Activated naive CD8-positive, alpha-beta T cell (primary cell): ENCODE data around the gene ITIH5.

Experiments
- H3K27ac Mint-ChIP-seq: one replicate; pipeline ENCODE4 v1.8.0; 2021; ENCODE audit warnings: mixed read lengths
- H3K27me3 Mint-ChIP-seq: one replicate; pipeline ENCODE4 v1.8.0; 2021; ENCODE audit warnings: mixed read lengths
- H3K36me3 Mint-ChIP-seq: one replicate; pipeline ENCODE4 v1.8.0; 2021; ENCODE audit warnings: mixed read lengths
- H3K4me1 Mint-ChIP-seq: one replicate; pipeline ENCODE4 v1.8.0; 2021; ENCODE audit warnings: low read depth, mixed read lengths
- H3K4me3 Mint-ChIP-seq: one replicate; pipeline ENCODE4 v1.8.0; 2021; ENCODE audit warnings: mild to moderate bottlenecking, mixed read lengths
- H3K9me3 Mint-ChIP-seq: one replicate; pipeline ENCODE4 v1.8.0; 2021; ENCODE audit warnings: low read depth, mixed read lengths

The ITIH5 gene

GRCh38 chr10:7545261-7545660 lies 121.5 kb downstream of the ITIH5 start:
- Mint-ChIP-seq H3K27me3 (no peaks in the 10 kb centered on the region), H3K27ac (no peak overlapping the region), H3K4me1 (no peaks in the 10 kb centered on the region), H3K9me3 (no peaks in the 10 kb centered on the region), H3K4me3 (no peak overlapping the region), H3K36me3 (no peaks in the 10 kb centered on the region)

GRCh38 chr10:7544203-7544602 lies 122.6 kb downstream of the ITIH5 start:
- H3K27ac Mint-ChIP-seq, result no peak overlapping the region
- H3K36me3 Mint-ChIP-seq, result no peaks in the 10 kb centered on the region
- no peak overlapping the region for H3K4me3 Mint-ChIP-seq
- H3K9me3 Mint-ChIP-seq, result peaks cover 4% of the 10 kb centered on the region
- H3K4me1 Mint-ChIP-seq, result peaks cover 3% of the 10 kb centered on the region
- H3K27me3 Mint-ChIP-seq, result no peaks in the 10 kb centered on the region

DNA sequence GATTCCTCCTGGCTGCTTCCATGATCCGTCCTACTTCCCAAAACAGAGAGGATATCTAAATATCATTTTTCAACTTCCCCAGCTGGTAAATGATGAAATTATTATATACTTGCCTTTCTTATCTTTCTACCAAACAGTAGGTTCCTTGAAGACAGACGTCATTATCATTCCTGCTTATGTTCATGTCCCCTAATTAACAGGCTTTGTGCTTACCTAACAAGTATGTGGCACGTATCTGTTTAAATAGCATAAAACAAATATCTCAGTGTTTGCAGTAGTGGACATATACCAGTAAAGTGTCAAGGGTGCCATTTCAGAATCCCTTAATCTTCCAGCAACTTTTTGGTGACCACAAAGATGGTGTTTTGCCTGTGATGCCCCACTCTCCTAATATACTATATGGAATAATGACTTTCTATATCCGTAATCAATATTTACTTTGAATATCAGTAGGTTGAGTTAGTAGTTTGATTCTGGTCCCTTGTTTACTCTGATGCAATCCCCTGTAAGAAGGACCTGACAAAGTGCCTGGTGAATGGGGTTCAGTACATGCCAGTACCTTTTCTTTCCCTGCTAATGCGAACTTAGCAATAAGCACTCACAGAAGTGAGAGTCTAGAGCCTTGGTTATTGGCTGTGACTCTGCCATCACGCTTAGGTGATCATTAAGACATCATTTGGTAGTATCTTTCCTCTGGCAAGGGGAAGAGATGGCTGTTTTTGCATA lies 124.4 kb downstream of the ITIH5 start:
- Mint-ChIP-seq H3K36me3 (peaks cover 10% of the 10 kb centered on the region), H3K27me3 (no peaks in the 10 kb centered on the region), H3K4me1 (peaks cover 14% of the 10 kb centered on the region), H3K9me3 (peaks cover 17% of the 10 kb centered on the region), H3K4me3 (no peak overlapping the region), H3K27ac (no peak overlapping the region)

DNA sequence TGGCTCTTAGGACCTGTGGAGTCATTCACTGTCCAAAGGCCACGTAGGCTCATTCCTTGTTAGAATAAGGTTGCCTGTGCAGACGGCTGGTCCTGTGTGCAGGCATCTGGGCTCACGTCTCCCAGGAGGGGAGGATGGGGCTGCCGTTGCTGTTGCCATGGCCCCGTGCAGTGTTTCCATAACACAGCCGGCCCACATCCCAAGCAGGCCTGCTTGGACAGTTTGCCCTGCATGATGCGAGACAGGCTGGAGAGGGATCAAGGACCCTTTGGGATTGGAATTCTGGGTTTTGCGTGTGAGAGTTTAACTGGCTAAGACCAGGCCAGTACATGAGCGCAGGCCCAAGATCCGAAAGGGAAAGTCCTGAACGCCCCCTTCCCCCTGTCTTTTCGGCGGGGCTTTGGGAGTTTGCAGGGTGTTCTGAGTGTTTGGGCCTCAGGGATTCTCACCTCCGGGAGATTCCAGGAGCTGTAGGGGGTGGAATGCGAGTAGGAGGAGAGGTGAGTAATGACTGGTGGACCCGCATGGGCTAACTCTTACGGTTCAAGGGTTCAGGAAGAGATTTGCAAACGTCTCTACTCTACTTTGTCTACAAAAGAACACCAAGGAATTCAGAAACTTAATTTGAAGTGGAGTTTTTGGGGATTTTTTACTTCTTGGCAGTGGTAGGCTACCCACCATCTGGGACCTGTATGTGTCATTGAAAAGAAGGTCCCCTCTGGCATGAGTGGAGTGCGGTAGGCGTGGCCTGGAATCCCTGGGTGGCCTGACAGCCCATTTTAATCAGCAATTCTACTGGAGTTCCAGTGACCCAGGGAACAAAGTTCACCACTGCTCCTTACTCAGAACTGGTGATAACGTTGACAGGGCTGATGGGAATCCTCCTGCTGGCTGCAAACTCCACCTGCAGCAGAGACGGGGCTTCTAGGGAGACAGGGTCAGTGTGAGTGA lies 125.4 kb downstream of the ITIH5 start:
- Mint-ChIP-seq H3K36me3 (peaks cover 10% of the 10 kb centered on the region), H3K9me3 (peaks cover 17% of the 10 kb centered on the region), H3K4me1 (peaks cover 14% of the 10 kb centered on the region), H3K27ac (no peak overlapping the region), H3K4me3 (no peak overlapping the region), H3K27me3 (no peaks in the 10 kb centered on the region)

DNA sequence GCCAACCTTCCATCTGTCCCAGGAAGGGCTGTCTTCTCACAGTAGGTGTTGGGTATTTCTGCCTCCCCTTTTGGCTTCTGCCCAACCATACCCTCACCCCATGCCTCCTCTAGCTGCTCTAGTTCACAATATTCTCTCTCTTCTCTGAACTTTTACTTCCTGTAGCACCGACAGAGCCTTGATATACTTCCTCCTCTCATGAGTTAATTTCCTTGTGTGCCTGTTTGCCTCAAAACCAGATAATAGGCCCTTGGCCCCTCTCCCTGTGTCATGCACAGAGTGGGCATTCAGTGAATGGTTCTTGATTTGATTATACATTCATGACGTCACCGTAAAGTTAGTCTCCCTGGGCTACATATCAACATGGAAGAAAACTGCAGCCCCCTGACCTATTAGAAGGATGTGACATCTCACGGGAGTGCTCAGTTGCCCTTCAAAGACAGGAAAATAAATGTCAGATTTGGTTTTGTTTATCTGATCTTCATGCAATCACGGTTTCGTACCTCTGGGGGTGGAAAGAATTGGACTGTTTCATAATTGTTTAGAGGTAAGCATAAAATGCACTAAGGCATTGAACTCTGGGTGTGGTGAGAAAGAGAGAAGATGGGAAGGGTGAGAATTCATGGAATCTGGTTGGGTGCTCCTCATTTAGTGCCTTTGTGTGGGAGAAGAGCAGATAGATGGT lies 127.7 kb downstream of the ITIH5 start:
- H3K27me3 Mint-ChIP-seq, result no peaks in the 10 kb centered on the region
- H3K4me1 Mint-ChIP-seq, result peaks cover 14% of the 10 kb centered on the region
- peak overlapping the region; percentile 27 for H3K4me3 Mint-ChIP-seq
- H3K9me3 Mint-ChIP-seq, result peaks cover 17% of the 10 kb centered on the region
- H3K27ac Mint-ChIP-seq, result peak overlapping the region; percentile 68
- peaks cover 10% of the 10 kb centered on the region for H3K36me3 Mint-ChIP-seq

- H3K4me3 Mint-ChIP-seq, result no peak overlapping the region
- H3K9me3 Mint-ChIP-seq, result peaks cover 17% of the 10 kb centered on the region
- H3K4me1 Mint-ChIP-seq, result peaks cover 14% of the 10 kb centered on the region
- no peaks in the 10 kb centered on the region for H3K27me3 Mint-ChIP-seq
- H3K27ac Mint-ChIP-seq, result no peak overlapping the region
- peaks cover 10% of the 10 kb centered on the region for H3K36me3 Mint-ChIP-seq
Measured at GRCh38 chr10:7537126-7537525, 129.6 kb downstream of the ITIH5 start.

GRCh38 chr10:7534480-7534852 lies 132.3 kb downstream of the ITIH5 start:
- H3K36me3 Mint-ChIP-seq, result peaks cover 10% of the 10 kb centered on the region
- H3K9me3 Mint-ChIP-seq, result peaks cover 16% of the 10 kb centered on the region
- H3K4me1 Mint-ChIP-seq, result peaks cover 13% of the 10 kb centered on the region
- no peak overlapping the region for H3K27ac Mint-ChIP-seq
- H3K4me3 Mint-ChIP-seq, result no peak overlapping the region
- peaks cover 6% of the 10 kb centered on the region for H3K27me3 Mint-ChIP-seq

GRCh38 chr10:7533657-7534479 lies 132.9 kb downstream of the ITIH5 start:
- Mint-ChIP-seq H3K4me1 (peaks cover 7% of the 10 kb centered on the region), H3K4me3 (no peak overlapping the region), H3K27ac (no peak overlapping the region), H3K27me3 (peaks cover 6% of the 10 kb centered on the region), H3K9me3 (peaks cover 10% of the 10 kb centered on the region), H3K36me3 (peaks cover 7% of the 10 kb centered on the region)

GRCh38 chr10:7532723-7533498 lies 133.9 kb downstream of the ITIH5 start:
- Mint-ChIP-seq H3K4me3 (no peak overlapping the region), H3K9me3 (peaks cover 5% of the 10 kb centered on the region), H3K27ac (no peak overlapping the region), H3K4me1 (peaks cover under 1% of the 10 kb centered on the region), H3K27me3 (peaks cover 6% of the 10 kb centered on the region), H3K36me3 (peaks cover 2% of the 10 kb centered on the region)

DNA sequence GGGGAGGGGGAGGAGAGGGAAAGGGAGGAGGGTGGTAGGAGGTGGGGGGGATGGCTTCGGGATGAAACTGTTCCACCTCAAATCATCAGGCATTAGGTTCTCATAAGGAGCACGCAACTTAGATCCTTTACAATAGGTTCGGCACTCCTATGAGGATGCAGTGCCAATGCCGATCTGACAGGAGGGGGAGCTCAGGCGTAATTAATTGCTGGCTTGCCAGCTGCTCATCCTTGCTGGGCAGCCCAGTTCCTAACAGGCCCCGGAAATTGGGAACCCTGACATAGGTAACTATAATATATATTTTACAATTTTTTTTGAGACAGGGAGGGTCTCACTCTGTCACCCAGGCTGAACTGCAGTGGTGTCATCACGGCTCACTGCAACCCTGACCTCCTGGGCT lies 137.1 kb downstream of the ITIH5 start:
- Mint-ChIP-seq H3K4me1 (peaks cover 7% of the 10 kb centered on the region), H3K9me3 (no peaks in the 10 kb centered on the region), H3K27ac (no peak overlapping the region), H3K36me3 (no peaks in the 10 kb centered on the region), H3K27me3 (peaks cover 6% of the 10 kb centered on the region), H3K4me3 (no peak overlapping the region)

GRCh38 chr10:7527468-7527867 lies 139.3 kb downstream of the ITIH5 start:
- no peaks in the 10 kb centered on the region for H3K36me3 Mint-ChIP-seq
- H3K4me3 Mint-ChIP-seq, result no peak overlapping the region
- no peaks in the 10 kb centered on the region for H3K9me3 Mint-ChIP-seq
- H3K27me3 Mint-ChIP-seq, result peaks cover 6% of the 10 kb centered on the region
- no peak overlapping the region for H3K27ac Mint-ChIP-seq
- H3K4me1 Mint-ChIP-seq, result peaks cover 8% of the 10 kb centered on the region

GRCh38 chr10:7526017-7526400 lies 140.8 kb downstream of the ITIH5 start:
- Mint-ChIP-seq H3K27me3 (peaks cover 3% of the 10 kb centered on the region), H3K4me3 (no peak overlapping the region), H3K27ac (no peak overlapping the region), H3K36me3 (no peaks in the 10 kb centered on the region), H3K4me1 (peaks cover 10% of the 10 kb centered on the region), H3K9me3 (no peaks in the 10 kb centered on the region)

DNA sequence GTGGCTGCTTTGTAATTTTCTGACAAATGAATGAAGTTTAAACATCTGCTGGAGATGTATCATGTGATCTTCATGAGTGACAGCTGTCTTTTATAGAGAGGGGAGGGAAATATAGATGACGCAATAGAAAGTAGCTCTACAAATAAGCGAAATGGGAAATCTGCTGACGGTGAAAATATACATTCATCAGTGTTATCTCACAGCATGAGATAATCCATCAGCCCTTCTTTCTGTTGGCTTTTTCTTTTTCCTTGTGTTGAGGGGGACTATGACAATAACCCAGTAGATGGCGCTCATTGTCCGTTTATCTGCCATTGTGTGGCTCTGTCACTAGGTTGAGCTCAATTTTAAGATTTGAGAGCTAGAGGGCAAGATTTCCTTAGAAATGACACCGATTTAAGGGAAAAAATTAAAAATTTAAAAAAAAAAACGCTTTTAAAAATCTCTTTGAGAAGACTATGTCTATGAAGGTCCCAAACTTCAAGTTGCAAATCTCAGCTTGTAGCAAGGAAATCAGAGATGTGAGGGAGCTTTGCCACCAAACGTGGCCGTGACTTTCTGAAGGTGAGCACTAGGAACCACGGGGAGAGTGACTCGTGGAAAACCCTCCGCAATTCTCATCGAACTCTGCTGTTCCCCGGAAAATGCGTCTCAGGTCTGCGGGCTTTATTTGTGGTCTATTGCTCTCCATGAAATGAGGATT lies 141.3 kb downstream of the ITIH5 start:
- peaks cover 14% of the 10 kb centered on the region for H3K4me1 Mint-ChIP-seq
- no peaks in the 10 kb centered on the region for H3K36me3 Mint-ChIP-seq
- no peaks in the 10 kb centered on the region for H3K9me3 Mint-ChIP-seq
- no peak overlapping the region for H3K27ac Mint-ChIP-seq
- no peak overlapping the region for H3K4me3 Mint-ChIP-seq
- H3K27me3 Mint-ChIP-seq, result no peaks in the 10 kb centered on the region
